ENCODE measurements around the gene LAGE3.

The LAGE3 gene

DNA sequence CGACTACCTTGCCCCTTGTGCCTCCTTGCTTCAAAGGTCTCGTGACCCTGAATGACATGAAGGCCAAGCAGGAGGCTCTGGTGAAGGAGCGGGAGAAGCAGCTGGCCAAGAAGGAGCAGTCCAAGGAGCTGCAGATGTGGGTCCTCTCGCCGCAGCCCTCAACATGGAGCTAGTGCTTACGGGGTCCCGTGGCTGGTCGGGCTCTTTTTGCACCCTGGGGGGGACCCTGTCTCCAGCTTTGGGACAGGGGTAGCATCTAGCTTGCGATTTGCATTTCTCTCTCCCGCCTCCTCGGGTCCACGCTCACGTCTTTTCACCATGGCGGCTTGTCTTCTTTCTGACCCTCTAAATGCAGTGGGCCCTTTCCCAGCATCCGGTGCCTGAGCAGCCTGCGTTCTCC is 33.3 kb downstream of the LAGE3 start:
- Histone ChIP-seq H3K27me3 (ENCODE audit: insufficient read depth, low read length) (no peaks in the 10 kb centered on the region), H3K36me3 (ENCODE audit: insufficient read depth, low read length) (peaks cover 17% of the 10 kb centered on the region)

DNA sequence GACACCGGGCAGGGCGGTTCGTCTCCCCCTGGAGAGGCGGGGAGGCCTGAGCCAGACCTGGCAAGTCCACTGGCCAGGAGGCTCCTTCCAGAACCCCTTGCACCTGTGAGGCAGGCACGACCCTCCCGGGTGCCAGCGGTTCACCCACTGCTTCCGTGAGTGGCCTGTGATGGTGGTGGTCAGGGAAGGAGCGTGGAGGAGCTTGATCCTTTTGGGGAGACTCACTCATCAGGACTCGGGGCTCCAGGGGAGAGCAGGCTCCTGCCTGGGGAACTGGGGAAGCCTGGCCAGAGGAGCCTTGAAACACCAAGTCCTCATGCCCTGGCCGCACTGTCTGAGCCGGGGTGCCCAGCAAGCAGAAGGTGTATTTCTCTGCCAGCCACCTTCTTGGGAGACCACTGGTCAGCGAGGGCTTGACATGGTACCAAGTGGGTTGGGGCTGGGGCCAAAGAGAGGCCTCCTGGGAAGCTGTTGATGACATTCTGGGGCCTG is 34.3 kb downstream of the LAGE3 start:
- Histone ChIP-seq H3F3A (ENCODE audit: insufficient read depth, low read length) (no peaks in the 10 kb centered on the region), H3K9ac (ENCODE audit: low read length) (peak overlapping the region; percentile 60), H3K4me1 (ENCODE audit: insufficient read depth, low read length, severe bottlenecking) (peaks cover 20% of the 10 kb centered on the region)

More for the DNA sequence above, 33.3 kb downstream of the LAGE3 start:
- H3K4me3 ChIP-seq (ENCODE audit: low read depth, low read length, poor library complexity, severe bottlenecking), result no peak overlapping the region
- no peaks in the 10 kb centered on the region for H3K79me2 ChIP-seq (ENCODE audit: insufficient read depth, low read length)
- no peaks in the 10 kb centered on the region for H3K9me3 ChIP-seq (ENCODE audit: low read length)
- H3K27ac ChIP-seq (ENCODE audit: low read depth, low read length, poor library complexity, severe bottlenecking), result no peak overlapping the region
- no peaks in the 10 kb centered on the region for H4K20me1 ChIP-seq (ENCODE audit: insufficient read depth, low read length)
- no peaks in the 10 kb centered on the region for H3F3A ChIP-seq (ENCODE audit: insufficient read depth, low read length)
- TF ChIP-seq, protein P1, sequence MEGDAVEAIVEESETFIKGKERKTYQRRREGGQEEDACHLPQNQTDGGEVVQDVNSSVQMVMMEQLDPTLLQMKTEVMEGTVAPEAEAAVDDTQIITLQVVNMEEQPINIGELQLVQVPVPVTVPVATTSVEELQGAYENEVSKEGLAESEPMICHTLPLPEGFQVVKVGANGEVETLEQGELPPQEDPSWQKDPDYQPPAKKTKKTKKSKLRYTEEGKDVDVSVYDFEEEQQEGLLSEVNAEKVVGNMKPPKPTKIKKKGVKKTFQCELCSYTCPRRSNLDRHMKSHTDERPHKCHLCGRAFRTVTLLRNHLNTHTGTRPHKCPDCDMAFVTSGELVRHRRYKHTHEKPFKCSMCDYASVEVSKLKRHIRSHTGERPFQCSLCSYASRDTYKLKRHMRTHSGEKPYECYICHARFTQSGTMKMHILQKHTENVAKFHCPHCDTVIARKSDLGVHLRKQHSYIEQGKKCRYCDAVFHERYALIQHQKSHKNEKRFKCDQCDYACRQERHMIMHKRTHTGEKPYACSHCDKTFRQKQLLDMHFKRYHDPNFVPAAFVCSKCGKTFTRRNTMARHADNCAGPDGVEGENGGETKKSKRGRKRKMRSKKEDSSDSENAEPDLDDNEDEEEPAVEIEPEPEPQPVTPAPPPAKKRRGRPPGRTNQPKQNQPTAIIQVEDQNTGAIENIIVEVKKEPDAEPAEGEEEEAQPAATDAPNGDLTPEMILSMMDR (IDR thresholded peaks at IDR 0.05; ENCODE audit: low read length), result no peak
- no peak for TF ChIP-seq EZH2 (IDR thresholded peaks at IDR 0.05; ENCODE audit: borderline replicate concordance, low read length)
- no peaks in the 10 kb centered on the region for H3K9me2 ChIP-seq (ENCODE audit: low read depth, low read length)
- no peak overlapping the region for H3K4me2 ChIP-seq (ENCODE audit: low read length)
- peaks cover 20% of the 10 kb centered on the region for H3K4me1 ChIP-seq (ENCODE audit: insufficient read depth, low read length, severe bottlenecking)
- no peak overlapping the region for H2AFZ ChIP-seq (ENCODE audit: low read length)
- H3K9ac ChIP-seq (ENCODE audit: low read length), result no peak overlapping the region

DNA sequence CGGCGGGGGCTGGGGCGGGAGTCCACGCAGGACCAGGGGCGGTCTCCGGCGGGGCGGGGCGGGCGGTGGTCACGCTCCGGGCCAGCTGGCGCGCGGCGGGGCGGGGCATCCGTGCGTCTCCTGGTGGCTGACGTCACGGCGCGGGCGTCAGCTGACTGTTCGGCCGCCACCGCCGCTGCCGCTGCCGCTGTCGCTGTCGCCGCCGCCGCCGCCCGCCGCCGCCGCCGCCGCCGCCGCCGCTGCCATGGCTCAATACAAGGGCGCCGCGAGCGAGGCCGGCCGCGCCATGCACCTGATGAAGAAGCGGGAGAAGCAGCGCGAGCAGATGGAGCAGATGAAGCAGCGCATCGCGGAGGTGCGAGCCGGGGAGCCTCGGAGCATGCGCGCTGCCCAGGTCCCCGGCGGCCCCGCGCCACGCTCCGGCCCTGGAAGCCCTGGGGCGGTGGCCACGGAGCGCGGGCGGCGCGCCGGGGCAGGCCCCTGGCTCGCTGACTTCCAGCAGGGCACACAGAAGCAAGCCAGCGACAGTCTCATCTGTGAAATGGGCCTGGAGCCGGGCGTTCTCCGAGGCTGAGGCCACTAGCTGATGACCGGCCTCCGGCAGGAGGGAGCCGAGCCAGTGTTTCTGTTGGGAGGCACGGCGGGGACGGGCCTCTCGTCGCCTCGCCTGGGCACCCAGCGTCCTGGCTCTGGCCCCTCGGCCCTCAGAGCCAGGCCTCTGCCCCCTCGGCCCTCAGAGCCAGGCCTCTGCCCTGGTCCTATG is 34.9 kb downstream of the LAGE3 start, which contains the start of gene FAM50A:
Gene FAM50A, plus strand, starts transcription at position 150 of the 763 bp plus-strand sequence. Its CDS starts 95 bp downstream, at position 245.
- H3K4me1 ChIP-seq (ENCODE audit: insufficient read depth, low read length, severe bottlenecking), result peaks cover 20% of the 10 kb centered on the region
- no peaks in the 10 kb centered on the region for H4K20me1 ChIP-seq (ENCODE audit: insufficient read depth, low read length)
- H3K4me2 ChIP-seq (ENCODE audit: low read length), result peak within 1 kb of the TSS; percentile 55
- no peak within 1 kb of the TSS for H2AFZ ChIP-seq (ENCODE audit: low read length)
- no peaks in the 10 kb centered on the region for H3K9me3 ChIP-seq (ENCODE audit: low read length)
- TF ChIP-seq, protein P1 (IDR thresholded peaks at IDR 0.05; ENCODE audit: low read length), result no peak
- no peak for TF ChIP-seq EZH2 (IDR thresholded peaks at IDR 0.05; ENCODE audit: borderline replicate concordance, low read length)
- H3K4me3 ChIP-seq (ENCODE audit: low read depth, low read length, poor library complexity, severe bottlenecking), result peak within 1 kb of the TSS; percentile 60
- H3K36me3 ChIP-seq (ENCODE audit: insufficient read depth, low read length), result peaks cover 22% of the 10 kb centered on the region
- no peaks in the 10 kb centered on the region for H3K79me2 ChIP-seq (ENCODE audit: insufficient read depth, low read length)
- H3K27ac ChIP-seq (ENCODE audit: low read depth, low read length, poor library complexity, severe bottlenecking), result no peak within 1 kb of the TSS
- H3F3A ChIP-seq (ENCODE audit: insufficient read depth, low read length), result no peaks in the 10 kb centered on the region
- peak within 1 kb of the TSS; percentile 60 for H3K9ac ChIP-seq (ENCODE audit: low read length)
- H3K9me2 ChIP-seq (ENCODE audit: low read depth, low read length), result no peaks in the 10 kb centered on the region
- H3K27me3 ChIP-seq (ENCODE audit: insufficient read depth, low read length), result no peaks in the 10 kb centered on the region

More for the DNA sequence above, 34.3 kb downstream of the LAGE3 start:
- Histone ChIP-seq H3K9me2 (ENCODE audit: low read depth, low read length) (no peaks in the 10 kb centered on the region), H4K20me1 (ENCODE audit: insufficient read depth, low read length) (no peaks in the 10 kb centered on the region), H3K27me3 (ENCODE audit: insufficient read depth, low read length) (no peaks in the 10 kb centered on the region), H3K9me3 (ENCODE audit: low read length) (no peaks in the 10 kb centered on the region), H3K27ac (ENCODE audit: low read depth, low read length, poor library complexity, severe bottlenecking) (no peak overlapping the region), H3K36me3 (ENCODE audit: insufficient read depth, low read length) (peaks cover 20% of the 10 kb centered on the region), H3K4me2 (ENCODE audit: low read length) (peak overlapping the region; percentile 52), H2AFZ (ENCODE audit: low read length) (no peak overlapping the region), H3K79me2 (ENCODE audit: insufficient read depth, low read length) (no peaks in the 10 kb centered on the region), H3K4me3 (ENCODE audit: low read depth, low read length, poor library complexity, severe bottlenecking) (peak overlapping the region; percentile 60)
- no peak for TF ChIP-seq EZH2 (IDR thresholded peaks at IDR 0.05; ENCODE audit: borderline replicate concordance, low read length)
- TF ChIP-seq, protein P1 (IDR thresholded peaks at IDR 0.05; ENCODE audit: low read length), result no peak
